Liver (tissue), 9 donors: ENCODE measurements around the gene NUAK1. TPM values are rescaled to one million over a fixed set of nuclear protein-coding genes. Genes with fewer than 3 reads are reported as not detected.

Source experiments
- DNase-seq: peaks from one replicate; pipeline ENCODE4 v3.0.0-alpha.2; 2017; ENCODE audit warnings: low spot score
- H3K27ac ChIP-seq, 2 donors: one replicate each; pipeline ENCODE4 v1.7.0; 2013; ENCODE audit warnings: inconsistent platforms in 2 of 2, low read length in 2 of 2, control low read depth in 1 of 2, low read depth in 1 of 2, mild to moderate bottlenecking in 1 of 2
- H3K27me3 ChIP-seq, 4 donors: one replicate each; pipeline versions ENCODE4 v1.6.1 to v1.7.0; 2013; ENCODE audit warnings: low read length in 3 of 4, inconsistent platforms in 1 of 4, mild to moderate bottlenecking in 1 of 4, moderate library complexity in 1 of 4; ENCODE audit not compliant: control insufficient read depth in 4 of 4, insufficient read depth in 4 of 4
- H3K36me3 ChIP-seq, 4 donors: one replicate each; pipeline versions ENCODE4 v1.6.1 to v1.7.0; 2013; ENCODE audit warnings: low read length in 3 of 4, mild to moderate bottlenecking in 3 of 4, low read depth in 1 of 4, moderate library complexity in 1 of 4; ENCODE audit not compliant: control insufficient read depth in 4 of 4, insufficient read depth in 3 of 4
- H3K4me1 ChIP-seq, 4 donors: one replicate each; pipeline versions ENCODE4 v1.6.1 to v1.7.0; 2013; ENCODE audit warnings: low read length in 3 of 4, mild to moderate bottlenecking in 3 of 4, moderate library complexity in 1 of 4; ENCODE audit not compliant: control insufficient read depth in 4 of 4, insufficient read depth in 4 of 4
- H3K4me3 ChIP-seq, 3 donors: one replicate each; pipeline versions ENCODE4 v1.6.1 to v1.7.0; 2013; ENCODE audit warnings: low read length in 3 of 3, control low read depth in 1 of 3, low read depth in 1 of 3, mild to moderate bottlenecking in 1 of 3
- H3K9ac ChIP-seq, 2 donors: one replicate each; pipeline ENCODE4 v1.7.0; 2013; ENCODE audit warnings: low read length in 2 of 2, mild to moderate bottlenecking in 2 of 2, moderate library complexity in 2 of 2, control low read depth in 1 of 2, low read depth in 1 of 2
- H3K9me3 ChIP-seq, 4 donors: one replicate each; pipeline versions ENCODE4 v1.6.1 to v1.7.0; 2013; ENCODE audit warnings: low read length in 3 of 4; ENCODE audit not compliant: control insufficient read depth in 4 of 4
- ATF3 ChIP-seq: IDR thresholded peaks from 2 replicates; pipeline ENCODE4 v1.6.1; 2016; ENCODE audit warnings: antibody characterized with exemption
- CTCF ChIP-seq: fragments of 150-350 bp; IDR thresholded peaks from 2 replicates; pipeline ENCODE4 v1.5.1; 2017; ENCODE audit warnings: improper control_type of control experiment, low read depth, low read length; ENCODE audit not compliant: missing input control
- EGR1 ChIP-seq, 2 donors: IDR thresholded peaks; 2 replicates each; pipeline ENCODE4 v1.6.1; 2016 to 2018; ENCODE audit warnings: antibody characterized with exemption in 2 of 2, low read depth in 2 of 2
- FOXA1 ChIP-seq: IDR thresholded peaks from 2 replicates; pipeline ENCODE4 v1.6.1; 2016; ENCODE audit warnings: antibody characterized with exemption
- FOXA2 ChIP-seq: IDR thresholded peaks from 2 replicates; pipeline ENCODE4 v1.6.1; 2016; ENCODE audit warnings: antibody characterized with exemption
- GABPA ChIP-seq, 2 donors: IDR thresholded peaks in 1 of 2; conservative IDR thresholded peaks in 1 of 2; 2 replicates each; pipeline ENCODE4 v1.6.1; 2016; ENCODE audit warnings: antibody characterized with exemption in 2 of 2, mild to moderate bottlenecking in 1 of 2, moderate library complexity in 1 of 2
- HNF4A ChIP-seq, 2 donors: conservative IDR thresholded peaks; 2 replicates each; pipeline ENCODE4 v1.6.1; 2016; ENCODE audit warnings: antibody characterized with exemption in 2 of 2, mild to moderate bottlenecking in 2 of 2
- HNF4G ChIP-seq: IDR thresholded peaks from 2 replicates; pipeline ENCODE4 v1.6.1; 2016; ENCODE audit warnings: antibody characterized with exemption
- MAX ChIP-seq: IDR thresholded peaks from 2 replicates; pipeline ENCODE4 v1.6.1; 2016; ENCODE audit warnings: antibody characterized with exemption
- NR2F2 ChIP-seq: IDR thresholded peaks from 2 replicates; pipeline ENCODE4 v1.6.1; 2016; ENCODE audit warnings: antibody characterized with exemption
- RAD21 ChIP-seq, 2 donors: IDR thresholded peaks; 2 replicates each; pipeline ENCODE4 v1.6.1; 2016; ENCODE audit warnings: antibody characterized with exemption in 2 of 2, mild to moderate bottlenecking in 2 of 2
- REST ChIP-seq: IDR thresholded peaks from 2 replicates; pipeline ENCODE4 v1.6.1; 2016; ENCODE audit warnings: antibody characterized with exemption, mild to moderate bottlenecking
- RXRA ChIP-seq, 2 donors: IDR thresholded peaks; 2 replicates each; pipeline ENCODE4 v1.6.1; 2017 to 2018; ENCODE audit warnings: antibody characterized with exemption in 2 of 2, mild to moderate bottlenecking in 1 of 2
- SP1 ChIP-seq: IDR thresholded peaks from 2 replicates; pipeline ENCODE4 v1.6.1; 2018; ENCODE audit warnings: antibody characterized with exemption, mild to moderate bottlenecking
- TAF1 ChIP-seq: conservative IDR thresholded peaks from 2 replicates; pipeline ENCODE4 v1.6.1; 2016; ENCODE audit warnings: antibody characterized with exemption, mild to moderate bottlenecking
- ZBTB33 ChIP-seq: IDR thresholded peaks from 2 replicates; pipeline ENCODE4 v1.6.1; 2016; ENCODE audit warnings: antibody characterized with exemption
- WGBS: extraction: QIAGEN DNeasy Blood & Tissue Kit; methylation state at CpG from one replicate; pipeline ENCODE4 v1.1.7; 2013; 5-methylcytosine and 5-hydroxymethylcytosine counted together
- polyA plus RNA-seq, 2 donors: library from polyadenylated mRNA; stranded (reverse) in 1 of 2; unstranded in 1 of 2; fragments of 200-250 nt in 1 of 2; fragments of >200 nt in 1 of 2; fragmentation: Nextera tagmentation in 1 of 2; extraction: Ambion mirVana in 1 of 2; gene quantifications; one replicate each; pipeline versions ENCODE4 v1.2.1 to v1.2.3, GENCODE V29; 2013 to 2015
- total RNA-seq, 2 donors: library from RNA; depleted of rRNA; stranded (reverse); fragments of >200 nt; gene quantifications; one replicate each; pipeline ENCODE4 v1.2.3, GENCODE V29; 2014
- donor health status: healthy.
- donor health status: healthy.
- donor health status: healthy.
- donor health status: healthy.
- donor health status: healthy.

NUAK1 gene
- total and polyA plus RNA-seq, 4 donors = 2.5 to 9.3 (median 3.9) TPM

- Histone ChIP-seq H3K4me1 (peaks cover 10 to 41% (median 38%) of the 10 kb centered on the region in 4 donors), H3K36me3 (no peaks in the 10 kb centered on the region), H3K4me3 (no peak overlapping the region), H3K27me3 (no peaks in the 10 kb centered on the region), H3K9ac (no peak overlapping the region), H3K9me3 (no peaks in the 10 kb centered on the region), H3K27ac (peak overlapping the region; percentile 71 to 74)
- whole genome bisulfite sequencing = 63% methylated on average over 2 of the region's 2 CpGs
- TF ChIP-seq REST (no peak), SP1 (no peak), CTCF (no peak), HNF4A (conservative IDR thresholded peaks at IDR 0.05) (no peak), HNF4G (no peak), GABPA (IDR thresholded peaks at IDR 0.05 in 1 of 2, conservative IDR thresholded peaks at IDR 0.05 in 1 of 2) (no peak), EGR1 (IDR thresholded peaks at IDR 0.05; ENCODE audit: low read depth in 2 of 2) (no peak), RXRA (IDR thresholded peaks at IDR 0.05) (no peak), ZBTB33 (no peak), TAF1 (no peak), RAD21 (IDR thresholded peaks at IDR 0.05) (no peak), FOXA1 (no peak), ATF3 (no peak), NR2F2 (no peak), FOXA2 (no peak)
- DNase-seq = no peak
These were observed 41.7 kb downstream of the NUAK1 start for GRCh38 chr12:106097011-106097410.

- H3K36me3 ChIP-seq = no peaks in the 10 kb centered on the region
- no peaks in the 10 kb centered on the region for H3K9me3 ChIP-seq
- H3K27me3 ChIP-seq = no peaks in the 10 kb centered on the region
- peak overlapping the region in 1 of 2 donors; percentile 26 for H3K9ac ChIP-seq
- H3K27ac ChIP-seq = peak overlapping the region; percentile 71 to 74
- WGBS = 25% methylated on average over 12 of the region's 12 CpGs
- H3K4me1 ChIP-seq = peaks cover 10 to 41% (median 38%) of the 10 kb centered on the region in 4 donors
- no peak overlapping the region for H3K4me3 ChIP-seq
- no peak for DNase-seq
- peak in 1 of 2 donors; percentile 11 for TF ChIP-seq EGR1 (IDR thresholded peaks at IDR 0.05; ENCODE audit: low read depth in 2 of 2)
- TF ChIP-seq REST = peak; percentile 83
- TF ChIP-seq CTCF = no peak
- peak; percentile 79 for TF ChIP-seq MAX
- TF ChIP-seq GABPA (IDR thresholded peaks at IDR 0.05 in 1 of 2, conservative IDR thresholded peaks at IDR 0.05 in 1 of 2) = no peak
- TF ChIP-seq SP1 = peak; percentile 61
- TF ChIP-seq FOXA1 = peak; percentile 89
- TF ChIP-seq RXRA (IDR thresholded peaks at IDR 0.05) = peak; percentile 77 to 94
- TF ChIP-seq FOXA2 = peak; percentile 94
- TF ChIP-seq ATF3 = no peak
- peak; percentile 43 for TF ChIP-seq TAF1
- TF ChIP-seq NR2F2 = peak; percentile 3
These were observed 42.4 kb downstream of the NUAK1 start for GRCh38 chr12:106096376-106096775.
